NCI-H524 treated with DMSO at 0.1 percent for 48 hours (cell line): ENCODE results near the gene FADS1.
A peak's percentile ranks its signal among the peaks of the same experiment; 100 is the strongest.

ENCODE experiments used
- DNase-seq: peaks from one replicate; lab custom pipeline; 2025; lab: John Stamatoyannopoulos, UW

FADS1 gene

GRCh38 chr11:61795459-61795858, 21.3 kb downstream of the FADS1 start:
- DNase-seq = no peak

GRCh38 chr11:61794579-61794978, 22.2 kb downstream of the FADS1 start:
- no peak for DNase-seq

- no peak for DNase-seq
Measured at GRCh38 chr11:61793829-61794204, 23.0 kb downstream of the FADS1 start.

GRCh38 chr11:61793083-61793828, 23.5 kb downstream of the FADS1 start:
- DNase-seq = no peak

GRCh38 chr11:61792310-61793082, 24.3 kb downstream of the FADS1 start, which contains the start of the genes FEN1 and TMEM258:
FEN1 (plus strand) TSS chr11:61792911; CDS start chr11:61795362, 2,451 bp downstream.
TMEM258 (minus strand) TSS chr11:61792599; CDS start chr11:61792558, 41 bp downstream.
- peak; percentile 69 for DNase-seq

- no peak for DNase-seq
Measured at GRCh38 chr11:61791737-61792309, 25.0 kb downstream of the FADS1 start.

GRCh38 chr11:61787928-61788491, 28.8 kb downstream of the FADS1 start:
- DNase-seq = no peak

- no peak for DNase-seq
Measured at GRCh38 chr11:61785837-61786402, 30.9 kb downstream of the FADS1 start.

- DNase-seq = no peak
Measured at GRCh38 chr11:61784506-61784805, 32.3 kb downstream of the FADS1 start.

- no peak for DNase-seq
Measured at GRCh38 chr11:61783717-61784505, 32.9 kb downstream of the FADS1 start.

- DNase-seq = no peak
Measured at GRCh38 chr11:61782841-61783240, 34.0 kb downstream of the FADS1 start.

- no peak for DNase-seq
Measured at GRCh38 chr11:61782299-61782698, 34.5 kb downstream of the FADS1 start.

GRCh38 chr11:61781585-61781984, 35.2 kb downstream of the FADS1 start:
- no peak for DNase-seq

- DNase-seq = no peak
Measured at GRCh38 chr11:61780581-61781162, 36.1 kb downstream of the FADS1 start.

GRCh38 chr11:61779666-61780525, 36.9 kb downstream of the FADS1 start:
- no peak for DNase-seq

GRCh38 chr11:61778920-61779650, 37.7 kb downstream of the FADS1 start:
- no peak for DNase-seq

GRCh38 chr11:61778357-61778886, 38.4 kb downstream of the FADS1 start:
- DNase-seq = no peak

- no peak for DNase-seq
Measured at GRCh38 chr11:61777234-61778090, 39.3 kb downstream of the FADS1 start.
